Coronary artery (tissue), 2 donors: ENCODE data around the gene FBXL17.

Experiments
- DNase-seq: peaks from one replicate; pipeline ENCODE4 v3.0.0-alpha.2; 2017; ENCODE audit warnings: low spot score
- H3K27ac ChIP-seq, 2 donors: fragments of 200-600 bp; sonication (generic); one replicate each; pipeline ENCODE4 v1.5.1; 2016 to 2019
- H3K4me3 ChIP-seq: fragments of 200-600 bp; sonication (generic); 2 replicates; pipeline ENCODE4 v1.5.1; 2016; ENCODE audit warnings: mild to moderate bottlenecking, moderate library complexity
- TF ChIP-seq, protein P1 (sequence below): fragments of 200-600 bp; sonication (generic); IDR thresholded peaks from one replicate; pipeline ENCODE4 v1.5.1; 2019; ENCODE audit warnings: antibody characterized with exemption

Gene FBXL17

DNA sequence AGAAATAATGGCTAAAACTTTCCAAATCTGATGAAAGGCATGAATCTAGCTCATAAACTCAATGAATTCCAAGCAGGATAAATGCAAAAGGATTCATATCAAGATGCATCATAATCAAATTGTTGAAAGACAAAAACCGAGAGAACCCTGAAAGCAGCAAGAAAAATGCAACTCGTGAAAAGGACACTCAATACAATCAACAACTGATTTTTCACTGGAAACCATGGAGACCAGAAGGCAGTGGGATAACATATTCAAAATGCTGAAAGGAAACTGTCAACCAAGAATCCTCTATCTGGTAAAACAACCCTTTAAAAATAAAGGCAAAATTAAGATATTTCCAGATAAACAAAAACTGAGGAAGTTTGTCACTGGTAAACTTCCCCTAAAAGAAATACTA is 9.5 kb downstream of the FBXL17 start:
- DNase-seq = no peak
- TF ChIP-seq, protein P1, sequence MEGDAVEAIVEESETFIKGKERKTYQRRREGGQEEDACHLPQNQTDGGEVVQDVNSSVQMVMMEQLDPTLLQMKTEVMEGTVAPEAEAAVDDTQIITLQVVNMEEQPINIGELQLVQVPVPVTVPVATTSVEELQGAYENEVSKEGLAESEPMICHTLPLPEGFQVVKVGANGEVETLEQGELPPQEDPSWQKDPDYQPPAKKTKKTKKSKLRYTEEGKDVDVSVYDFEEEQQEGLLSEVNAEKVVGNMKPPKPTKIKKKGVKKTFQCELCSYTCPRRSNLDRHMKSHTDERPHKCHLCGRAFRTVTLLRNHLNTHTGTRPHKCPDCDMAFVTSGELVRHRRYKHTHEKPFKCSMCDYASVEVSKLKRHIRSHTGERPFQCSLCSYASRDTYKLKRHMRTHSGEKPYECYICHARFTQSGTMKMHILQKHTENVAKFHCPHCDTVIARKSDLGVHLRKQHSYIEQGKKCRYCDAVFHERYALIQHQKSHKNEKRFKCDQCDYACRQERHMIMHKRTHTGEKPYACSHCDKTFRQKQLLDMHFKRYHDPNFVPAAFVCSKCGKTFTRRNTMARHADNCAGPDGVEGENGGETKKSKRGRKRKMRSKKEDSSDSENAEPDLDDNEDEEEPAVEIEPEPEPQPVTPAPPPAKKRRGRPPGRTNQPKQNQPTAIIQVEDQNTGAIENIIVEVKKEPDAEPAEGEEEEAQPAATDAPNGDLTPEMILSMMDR = no peak
- H3K27ac ChIP-seq = no peak overlapping the region
- H3K4me3 ChIP-seq = no peak overlapping the region

DNA sequence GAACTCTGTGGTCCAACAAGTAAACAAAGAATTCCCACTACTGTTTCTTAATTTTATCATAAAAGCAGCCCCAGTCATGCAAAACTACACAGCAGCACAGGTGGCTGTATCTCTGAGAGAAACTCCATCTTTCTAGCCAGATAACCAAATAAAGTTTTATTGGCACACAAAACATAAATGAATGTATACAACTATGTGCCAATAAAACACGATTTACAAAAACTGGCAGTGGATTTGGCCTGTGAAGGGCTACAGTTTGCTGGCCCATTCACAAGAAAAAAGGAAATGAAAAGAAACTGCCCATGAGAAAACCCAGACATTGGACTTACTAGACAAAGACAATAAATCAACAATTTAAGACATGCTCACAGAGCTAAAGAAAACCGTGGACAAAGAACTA is 10.6 kb downstream of the FBXL17 start:
- no peak for DNase-seq
- TF ChIP-seq, protein P1 = no peak
- H3K4me3 ChIP-seq = no peak overlapping the region
- H3K27ac ChIP-seq = no peak overlapping the region

DNA sequence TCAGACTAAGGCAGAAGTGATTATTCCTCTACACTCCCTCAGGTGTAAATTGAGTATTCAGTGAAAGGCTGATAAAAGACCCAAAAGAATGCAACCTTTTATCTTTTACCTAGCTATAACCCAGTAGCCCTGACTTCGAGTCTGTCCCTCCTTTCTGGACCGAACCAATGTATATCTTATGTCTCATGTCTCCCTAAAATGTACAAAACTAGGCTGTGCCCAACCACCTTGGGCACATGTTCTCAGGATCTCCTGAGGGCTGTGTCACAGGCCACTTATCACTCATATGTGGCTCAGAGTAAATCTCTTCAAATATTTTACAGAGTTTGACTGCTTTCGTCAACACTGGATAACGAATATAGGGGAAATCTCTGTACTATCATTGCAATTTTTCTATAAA is 12.7 kb downstream of the FBXL17 start:
- Histone ChIP-seq H3K27ac (no peak overlapping the region), H3K4me3 (no peak overlapping the region)
- no peak for DNase-seq
- TF ChIP-seq, protein P1 = no peak

DNA sequence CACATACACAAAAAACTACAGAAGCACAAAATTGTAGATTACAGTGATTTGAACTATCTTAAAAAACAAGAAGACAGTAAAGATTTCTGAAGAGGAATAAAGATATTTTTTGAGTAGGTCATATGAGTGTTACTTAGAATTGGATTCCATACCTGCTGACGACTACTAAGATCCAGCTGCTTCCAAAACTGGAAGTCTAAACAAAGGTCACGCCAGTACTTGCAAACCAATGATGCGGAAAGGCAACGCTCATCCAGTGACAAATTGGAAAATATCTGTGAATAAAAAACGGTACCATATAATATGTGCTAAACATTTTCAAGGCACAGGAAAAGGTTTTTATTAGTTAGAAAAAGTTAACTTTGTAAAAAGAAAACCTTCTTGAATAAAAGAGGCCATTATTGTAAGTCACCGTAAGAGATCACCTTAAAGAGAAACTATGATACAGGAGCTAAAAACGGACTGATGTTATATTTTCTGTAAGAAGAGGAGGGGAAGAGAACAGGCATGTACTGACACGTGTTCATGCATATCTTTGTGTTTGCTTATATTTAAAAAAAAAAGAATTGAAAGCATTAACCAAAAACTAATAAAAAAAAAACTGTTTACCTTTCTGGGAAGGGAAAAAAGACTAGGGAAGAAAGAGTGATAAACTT is 14.1 kb downstream of the FBXL17 start:
- H3K27ac ChIP-seq = no peak overlapping the region
- TF ChIP-seq, protein P1 = no peak
- no peak overlapping the region for H3K4me3 ChIP-seq
- DNase-seq = no peak

DNA sequence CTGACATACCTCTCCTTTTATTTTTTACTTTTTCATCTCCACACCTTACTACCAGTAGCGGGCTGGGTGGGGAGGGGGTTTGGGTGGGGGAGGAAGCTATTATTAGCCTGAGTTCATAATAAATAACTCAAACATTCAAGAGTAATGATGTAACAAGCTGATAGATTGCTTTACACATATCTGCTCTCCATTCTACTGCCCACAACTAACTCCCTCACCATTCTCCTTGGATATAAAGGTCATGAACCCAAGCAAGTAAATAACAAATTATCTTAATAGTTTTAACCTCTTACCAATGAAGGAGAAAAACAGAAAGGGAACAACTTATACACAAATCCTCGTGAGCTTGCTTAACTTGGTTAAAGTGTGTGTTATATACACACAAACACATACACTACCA is 15.4 kb downstream of the FBXL17 start:
- Histone ChIP-seq H3K27ac (no peak overlapping the region), H3K4me3 (no peak overlapping the region)
- DNase-seq = no peak
- TF ChIP-seq, protein P1 = no peak

DNA sequence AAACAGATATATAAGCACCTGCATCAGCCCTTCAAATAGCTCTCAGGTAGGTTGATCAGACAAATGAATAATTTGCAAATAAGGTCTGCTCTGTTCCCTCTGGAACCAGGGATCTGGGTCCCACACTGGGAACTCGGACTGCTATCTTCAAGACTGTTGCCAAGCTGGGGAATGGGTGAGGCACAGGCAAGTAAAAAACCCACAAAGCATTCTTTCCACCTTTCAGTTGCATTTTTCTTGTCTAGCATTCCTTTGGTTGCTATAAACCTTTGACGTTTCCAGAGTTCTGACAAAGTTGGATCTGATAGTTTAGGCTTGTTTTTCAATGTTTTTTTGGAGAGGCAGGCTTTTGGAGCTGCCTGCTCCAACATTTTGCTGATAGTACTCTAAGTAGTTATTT is 20.1 kb downstream of the FBXL17 start:
- TF ChIP-seq, protein P1 = no peak
- no peak overlapping the region for H3K27ac ChIP-seq
- H3K4me3 ChIP-seq = no peak overlapping the region
- no peak for DNase-seq

DNA sequence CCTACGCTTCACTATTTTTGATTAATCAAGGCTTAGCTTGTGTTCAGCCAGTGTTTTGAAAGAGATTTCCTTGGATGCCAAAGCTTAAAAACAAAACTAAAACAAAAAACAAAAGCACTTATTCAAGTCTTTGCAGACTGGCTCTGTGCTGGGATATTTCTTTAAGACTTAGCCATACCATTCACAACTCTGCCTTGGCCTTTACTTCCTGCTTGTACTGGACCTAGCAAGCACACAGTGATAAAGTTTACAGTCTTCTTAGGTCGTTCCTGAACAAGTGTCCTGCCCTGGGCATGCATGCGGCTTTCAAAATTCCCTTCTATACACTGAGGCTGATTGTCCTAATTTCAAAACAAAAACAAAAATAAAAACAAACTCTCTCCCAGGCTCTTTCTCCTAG is 20.7 kb downstream of the FBXL17 start:
- Histone ChIP-seq H3K27ac (no peak overlapping the region), H3K4me3 (no peak overlapping the region)
- no peak for DNase-seq
- TF ChIP-seq, protein P1 = no peak
